ENCODE measurements around the gene PHPT1. TPM values are rescaled to one million over a fixed set of nuclear protein-coding genes. Genes with fewer than 3 reads are reported as not detected.
"Not testable (repeated sequence)": the region's sequence is repeated elsewhere in the genome, so short reads cannot be mapped to it uniquely, and the experiment has no call there.

The PHPT1 gene
- 100 to 1,000 TPM; 104 to 105 TPM for total RNA-seq

- CTCF ChIA-PET: interaction anchor here (0.9 to 2.4 kb wide), 3 partner anchors 11 to 99 kb away, joined by 3 to 6 read pairs (median 4); no protein-coding TSS in a partner anchor
- POLR2A ChIA-PET: interaction anchor here (1.7 kb wide), 1 partner anchor 13 kb away, joined by 6 read pairs; no protein-coding TSS in a partner anchor
Observed at GRCh38 chr9:136849038-136849959, at the start of gene PHPT1. Gene PHPT1 (plus strand): TSS chr9:136849409. CDS start chr9:136849431, 22 bp downstream.

DNA sequence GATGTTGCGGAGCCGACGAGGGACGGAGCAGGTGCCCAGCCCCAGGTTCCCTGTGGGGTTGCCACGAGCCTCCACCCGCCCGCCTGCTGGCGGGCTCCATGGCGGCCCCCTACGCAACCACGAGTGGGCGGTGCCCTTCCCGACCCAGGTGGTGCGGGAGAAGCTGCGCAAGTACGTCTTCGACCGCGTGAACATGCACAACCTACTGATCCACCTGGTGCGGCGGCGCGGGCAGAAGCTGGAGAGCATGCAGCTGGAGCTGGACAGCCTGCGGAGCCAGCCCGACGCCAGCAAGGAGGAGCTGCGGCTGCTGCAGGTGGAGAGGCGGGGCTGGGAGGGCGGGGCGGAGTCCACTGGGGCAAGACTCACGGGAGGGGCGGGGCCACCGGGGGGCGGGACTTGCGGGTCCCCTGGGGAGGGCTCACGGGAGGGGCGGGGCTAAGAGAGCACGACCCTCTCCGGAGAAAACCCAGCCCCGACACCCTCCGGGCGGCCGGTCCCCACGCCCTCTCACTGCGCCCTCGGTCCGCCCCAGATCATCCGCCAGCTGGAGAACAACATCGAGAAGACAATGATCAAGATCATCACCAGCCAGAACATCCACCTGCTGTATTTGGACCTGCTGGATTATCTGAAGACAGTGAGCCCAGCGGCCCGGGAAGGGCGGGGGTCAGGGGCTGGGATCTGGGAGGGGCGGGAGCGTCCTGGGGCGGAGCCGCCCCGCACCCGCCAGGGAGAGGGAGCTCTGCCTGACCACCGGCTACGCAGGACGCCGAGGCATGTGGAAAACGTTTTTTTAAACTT, 49.2 kb upstream of the PHPT1 start:
- POLR2A ChIA-PET: interaction anchor here (0.7 to 1.7 kb wide), 3 partner anchors 20 to 245 kb away, joined by 3 to 5 read pairs (median 3); partner anchors contain the start of gene PAXX
- CTCF ChIA-PET: interaction anchor here (1.0 kb wide), 1 partner anchor 42 kb away, joined by 3 read pairs; the partner anchor contains the start of gene AJM1

DNA sequence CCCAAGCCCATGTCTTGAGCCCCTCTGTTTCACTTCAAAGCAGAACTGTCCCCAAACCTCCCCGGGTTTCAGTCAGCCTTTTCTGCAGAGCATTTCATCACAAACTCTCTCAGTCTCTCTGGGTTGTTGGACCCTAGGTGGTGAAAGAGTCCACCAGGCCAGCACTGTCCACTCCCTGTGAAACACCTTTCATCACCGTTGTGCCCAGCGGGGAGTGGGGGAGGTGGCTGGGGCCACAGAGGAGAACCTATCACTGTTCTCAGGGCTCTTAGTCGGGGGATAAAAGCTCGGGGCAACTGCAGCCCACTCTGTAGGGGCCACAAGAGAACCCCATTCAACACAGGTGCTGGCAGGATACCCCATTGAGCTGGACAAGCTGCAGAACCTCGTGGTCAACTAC, 46.9 kb upstream of the PHPT1 start:
- POLR2A ChIA-PET: interaction anchor here (0.6 kb wide), 1 partner anchor 8 kb away, joined by 13 read pairs; no protein-coding TSS in a partner anchor
- CTCF ChIA-PET: interaction anchor here (0.8 to 1.6 kb wide), 2 partner anchors 10 to 40 kb away, joined by 4 to 6 read pairs; partner anchors contain the start of gene AJM1

- CTCF ChIA-PET: interaction anchor here (1.6 kb wide), 1 partner anchor 10 kb away, joined by 6 read pairs; no protein-coding TSS in a partner anchor
- POLR2A ChIA-PET: not testable (repeated sequence)
Observed at GRCh38 chr9:136803009-136803550, 46.1 kb upstream of the PHPT1 start.

DNA sequence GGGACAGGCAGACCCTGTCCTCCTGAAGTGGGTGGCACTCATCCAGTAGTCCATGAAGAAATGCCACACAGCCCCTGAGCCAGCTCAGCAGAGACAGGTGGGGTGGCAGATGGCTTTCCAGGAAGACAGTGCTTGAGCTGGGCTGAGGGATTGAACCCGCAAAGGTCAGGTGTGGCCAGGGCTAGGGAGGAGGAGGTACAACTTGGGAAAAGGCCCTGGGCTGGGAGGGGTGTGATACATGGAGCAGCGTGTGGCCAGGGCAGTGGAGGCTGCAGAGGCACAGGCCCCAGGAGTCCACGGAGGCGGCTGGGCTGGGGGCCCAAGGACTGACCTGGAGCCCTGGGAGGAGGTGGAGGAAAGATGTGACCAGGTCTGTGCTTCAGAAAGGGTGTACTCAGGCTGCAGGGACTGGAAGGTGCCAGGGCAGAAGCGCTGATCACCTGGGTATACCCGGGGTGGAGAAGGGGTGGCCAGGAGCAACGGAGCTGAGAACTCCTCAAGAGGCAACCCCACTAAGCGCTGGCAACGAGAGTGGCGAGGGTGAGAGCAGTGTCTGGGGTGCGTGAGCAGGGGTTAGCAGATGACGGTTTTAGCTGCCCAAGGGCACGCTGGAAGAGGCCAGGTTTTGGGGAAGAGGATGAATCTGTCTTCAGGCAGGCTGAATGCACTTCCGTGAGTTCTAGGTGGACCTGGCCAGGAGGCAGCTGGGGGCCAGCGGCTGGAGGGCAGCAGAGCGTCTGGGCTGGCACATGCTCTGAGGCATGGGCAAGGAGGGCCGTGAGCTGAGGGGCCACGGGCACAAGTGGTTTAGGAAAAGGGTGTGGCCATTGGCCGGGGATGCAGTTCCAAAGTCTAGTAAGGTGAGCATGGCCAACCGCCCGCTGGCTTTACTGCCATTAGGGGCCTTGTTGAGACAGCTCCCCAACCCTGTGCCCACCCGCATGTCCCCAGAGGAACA, 45.4 kb upstream of the PHPT1 start:
- ChIA-PET CTCF (interaction anchor here (1.0 kb wide), 1 partner anchor 172 kb away, joined by 5 read pairs; no protein-coding TSS in a partner anchor), POLR2A (no interaction called here)

DNA sequence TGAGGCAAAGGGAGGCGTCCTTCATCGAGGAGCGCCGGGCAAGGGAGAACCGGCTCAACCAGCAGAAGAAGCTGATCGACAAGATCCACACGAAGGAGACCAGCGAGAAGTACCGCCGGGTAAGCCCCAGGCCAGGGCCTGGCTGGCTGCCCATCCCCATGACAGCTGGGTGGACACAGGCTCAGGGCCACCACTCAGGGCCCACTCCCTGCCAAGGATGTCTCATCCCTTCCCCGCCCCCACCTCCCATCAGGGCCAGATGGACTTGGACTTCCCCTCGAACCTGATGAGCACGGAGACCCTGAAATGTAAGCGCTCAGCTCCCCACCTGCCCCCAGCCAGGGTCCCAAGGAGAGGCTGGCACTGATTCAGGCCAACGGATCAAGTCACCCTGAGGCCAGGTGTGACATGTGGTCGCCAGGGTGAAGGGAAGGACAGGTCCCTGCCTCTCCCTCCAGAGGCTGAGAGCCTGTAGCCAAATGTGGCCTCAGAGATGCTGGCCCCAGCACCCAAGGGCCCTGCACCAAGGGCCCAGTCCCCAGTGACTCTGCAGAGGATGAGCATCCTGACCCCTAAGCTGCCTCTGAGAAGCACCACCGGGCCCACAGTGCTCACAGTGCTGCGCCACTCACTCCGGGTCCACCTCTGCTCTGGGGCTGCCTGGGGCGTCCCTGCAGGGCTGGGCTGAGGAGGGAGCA, 44.6 kb upstream of the PHPT1 start:
- ChIA-PET POLR2A (no interaction called here), CTCF (interaction anchor here (1.0 kb wide), 1 partner anchor 171 kb away, joined by 5 read pairs; no protein-coding TSS in a partner anchor)

DNA sequence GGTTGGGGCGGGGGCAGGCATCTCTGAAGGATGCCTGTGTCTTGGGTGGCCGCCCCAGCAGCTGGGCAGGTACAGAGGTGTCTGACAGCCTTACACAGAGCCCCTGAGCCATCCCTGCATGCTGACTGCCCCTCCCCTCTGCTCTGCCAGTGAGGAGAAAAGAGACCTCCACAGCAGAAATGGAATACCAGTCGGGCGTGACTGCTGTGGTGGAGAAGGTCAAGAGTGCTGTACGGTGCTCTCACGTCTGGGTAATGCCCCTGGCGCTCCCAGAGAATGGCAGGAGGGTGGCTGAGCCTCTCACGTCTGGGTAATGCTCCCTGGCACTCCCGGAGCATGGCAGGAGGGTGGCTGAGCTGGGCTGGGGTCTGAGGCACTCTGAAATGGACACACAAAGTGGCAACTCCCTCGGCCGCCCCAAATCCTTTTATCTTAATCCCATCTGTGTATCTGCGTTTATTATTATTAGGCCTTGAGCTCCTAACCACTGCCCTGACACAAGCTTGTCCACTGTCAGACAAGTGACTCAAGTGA, 43.9 kb upstream of the PHPT1 start:
- POLR2A ChIA-PET: no interaction called here
- CTCF ChIA-PET: interaction anchor here (1.2 to 1.7 kb wide), 2 partner anchors 13 to 39 kb away, joined by 3 to 7 read pairs; no protein-coding TSS in a partner anchor

DNA sequence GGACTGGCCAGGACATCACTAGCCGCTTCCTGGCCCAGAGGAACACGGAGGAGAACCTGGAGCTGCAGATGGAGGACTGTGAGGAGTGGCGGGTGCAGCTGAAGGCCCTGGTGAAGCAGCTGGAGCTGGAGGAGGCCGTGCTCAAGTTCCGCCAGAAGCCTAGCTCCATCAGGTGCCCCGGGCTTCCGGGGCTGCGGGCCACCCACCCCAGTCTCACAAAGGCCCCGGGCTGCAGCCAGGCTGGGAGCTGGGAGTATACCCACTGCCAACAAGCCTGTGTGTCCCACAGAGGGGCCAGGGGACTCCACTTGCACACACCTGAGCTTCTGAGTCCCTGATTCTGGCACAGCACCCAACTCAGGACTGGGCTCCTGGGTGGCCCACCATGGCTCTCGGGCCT, 43.1 kb upstream of the PHPT1 start:
- ChIA-PET POLR2A (interaction anchor here (1.7 kb wide), 1 partner anchor 281 kb away, joined by 4 read pairs; the partner anchor contains the start of gene MAN1B1), CTCF (interaction anchor here (1.2 to 1.7 kb wide), 3 partner anchors 14 to 40 kb away, joined by 3 to 7 read pairs (median 3); no protein-coding TSS in a partner anchor)

- POLR2A ChIA-PET: interaction anchor here (0.6 to 1.7 kb wide), 2 partner anchors 281 to 382 kb away, joined by 3 to 4 read pairs; partner anchors contain the start of gene MAN1B1
Observed at GRCh38 chr9:136806631-136807201, 42.5 kb upstream of the PHPT1 start.

GRCh38 chr9:136807281-136808074, 41.7 kb upstream of the PHPT1 start, which contains the start of gene RABL6:
Gene RABL6 (plus strand): TSS chr9:136807948. CDS start chr9:136808197, 249 bp downstream.
- CTCF ChIA-PET: interaction anchor here (1.0 to 2.6 kb wide), 4 partner anchors 8 to 288 kb away, joined by 3 to 9 read pairs (median 5); partner anchors contain the start of gene AJM1
- POLR2A ChIA-PET: interaction anchor here (0.6 to 1.7 kb wide), 4 partner anchors 39 to 382 kb away, joined by 3 to 10 read pairs (median 4); partner anchors contain the start of gene MAN1B1

More at GRCh38 chr9:136806631-136807201, 42.5 kb upstream of the PHPT1 start:
- CTCF ChIA-PET: interaction anchor here (1.0 to 1.7 kb wide), 5 partner anchors 9 to 289 kb away, joined by 3 to 7 read pairs (median 3); no protein-coding TSS in a partner anchor

GRCh38 chr9:136808075-136808805, 41.0 kb upstream of the PHPT1 start:
- ChIA-PET POLR2A (interaction anchor here (0.6 to 1.7 kb wide), 4 partner anchors 40 to 279 kb away, joined by 3 to 10 read pairs (median 4); partner anchors contain the start of gene MAN1B1), CTCF (interaction anchor here (1.2 to 2.6 kb wide), 3 partner anchors 16 to 34 kb away, joined by 3 to 9 read pairs (median 5); partner anchors contain the start of gene AJM1)

GRCh38 chr9:136808806-136809158, 40.4 kb upstream of the PHPT1 start:
- CTCF ChIA-PET: interaction anchor here (1.2 to 2.6 kb wide), 3 partner anchors 16 to 34 kb away, joined by 3 to 9 read pairs (median 5); partner anchors contain the start of gene AJM1
- POLR2A ChIA-PET: interaction anchor here (0.9 kb wide), 1 partner anchor 226 kb away, joined by 3 read pairs; no protein-coding TSS in a partner anchor

DNA sequence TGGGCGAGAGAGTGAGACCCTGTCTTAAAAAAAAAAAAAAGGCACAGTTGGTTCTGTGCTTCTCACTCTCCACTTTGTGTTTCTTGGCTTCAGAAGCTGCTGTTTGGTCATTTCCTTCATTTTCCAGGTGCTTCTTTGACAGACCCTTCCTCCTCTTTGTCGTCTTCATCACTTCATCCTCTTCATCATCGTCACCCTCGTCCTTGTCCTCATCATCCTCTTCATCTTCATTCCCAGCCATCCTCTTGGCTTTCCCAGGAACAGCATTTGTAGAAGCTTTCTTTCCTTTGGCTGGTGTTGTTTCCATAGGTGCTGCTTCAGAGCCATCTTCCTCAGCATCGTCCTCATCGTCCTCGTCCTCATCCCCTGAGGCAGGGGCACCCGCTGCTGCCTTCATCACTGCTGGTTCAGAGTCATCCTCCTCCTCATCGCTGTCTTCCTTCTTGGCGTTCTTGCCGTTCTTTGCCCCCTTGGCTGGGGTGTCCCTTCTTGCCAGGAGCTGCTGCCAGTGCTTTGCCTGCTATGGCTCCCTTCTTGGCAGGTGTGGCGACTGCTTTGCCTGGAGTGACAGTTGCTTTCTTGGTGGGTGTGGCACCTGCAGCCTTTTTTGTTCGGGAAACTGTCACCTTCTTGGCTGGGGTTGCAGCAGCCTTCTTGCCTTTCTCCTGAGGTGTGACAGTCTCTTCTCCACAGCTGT, 34.3 kb upstream of the PHPT1 start:
- POLR2A ChIA-PET: interaction anchor here (0.8 kb wide), 1 partner anchor 125 kb away, joined by 5 read pairs; no protein-coding TSS in a partner anchor
- CTCF ChIA-PET: interaction anchor here (0.9 to 1.1 kb wide), 3 partner anchors 8 to 214 kb away, joined by 3 to 7 read pairs (median 3); partner anchors contain the start of gene AJM1

DNA sequence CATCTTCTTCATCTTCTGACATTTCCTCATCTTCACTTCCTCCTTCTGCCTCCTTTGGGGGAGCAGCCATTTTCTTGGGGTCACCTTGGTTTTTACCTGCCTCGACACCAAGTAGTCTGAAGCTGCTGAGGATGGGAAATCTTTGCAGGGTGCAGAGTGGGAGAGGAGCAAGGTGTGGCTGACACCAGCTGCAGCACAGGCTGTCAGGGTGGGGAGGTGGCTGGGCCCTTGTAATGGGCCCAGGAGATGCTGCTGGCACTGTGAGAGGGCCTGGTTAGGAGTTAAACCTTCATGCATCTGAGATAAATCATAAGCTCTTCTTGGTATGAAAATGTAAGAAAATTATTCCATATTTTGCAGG, 33.8 kb upstream of the PHPT1 start:
- CTCF ChIA-PET: interaction anchor here (0.9 to 1.1 kb wide), 3 partner anchors 8 to 213 kb away, joined by 3 to 7 read pairs (median 3); partner anchors contain the start of gene AJM1
- POLR2A ChIA-PET: no interaction called here

All from activated CD8-positive, alpha-beta memory T cell treated with anti-CD3 and anti-CD28 coated beads for 36 hours (primary cell).